ENCODE data around the gene ZNF628.

Gene ZNF628

GRCh38 chr19:55529636-55530234, 53.3 kb downstream of the ZNF628 start:
- Histone ChIP-seq H3K9me3 (ENCODE audit: insufficient read depth, low read length, severe bottlenecking) (peaks cover 3% of the 10 kb centered on the region), H3K27me3 (ENCODE audit: insufficient read depth, low read length, poor library complexity) (no peaks in the 10 kb centered on the region), H3K4me3 (ENCODE audit: low read depth in 1 of 2, low read length in 2 of 2) (no peak overlapping the region), H2AFZ (ENCODE audit: low read depth, low read length) (no peak overlapping the region), H3K4me1 (ENCODE audit: insufficient read depth, low read length) (no peaks in the 10 kb centered on the region), H3K27ac (ENCODE audit: low read length) (no peak overlapping the region), H3K36me3 (ENCODE audit: insufficient read depth, low read length) (no peaks in the 10 kb centered on the region), H4K20me1 (ENCODE audit: insufficient read depth, low read length) (no peaks in the 10 kb centered on the region), H3K9ac (ENCODE audit: low read depth, low read length) (no peak overlapping the region), H3K79me2 (ENCODE audit: insufficient read depth, low read length) (no peaks in the 10 kb centered on the region), H3K4me2 (ENCODE audit: insufficient read depth, low read length) (no peak overlapping the region)
- DNase-seq (no peak), ATAC-seq (ENCODE audit: insufficient read depth, low read depth) (no peak)
- TF ChIP-seq, protein P1, sequence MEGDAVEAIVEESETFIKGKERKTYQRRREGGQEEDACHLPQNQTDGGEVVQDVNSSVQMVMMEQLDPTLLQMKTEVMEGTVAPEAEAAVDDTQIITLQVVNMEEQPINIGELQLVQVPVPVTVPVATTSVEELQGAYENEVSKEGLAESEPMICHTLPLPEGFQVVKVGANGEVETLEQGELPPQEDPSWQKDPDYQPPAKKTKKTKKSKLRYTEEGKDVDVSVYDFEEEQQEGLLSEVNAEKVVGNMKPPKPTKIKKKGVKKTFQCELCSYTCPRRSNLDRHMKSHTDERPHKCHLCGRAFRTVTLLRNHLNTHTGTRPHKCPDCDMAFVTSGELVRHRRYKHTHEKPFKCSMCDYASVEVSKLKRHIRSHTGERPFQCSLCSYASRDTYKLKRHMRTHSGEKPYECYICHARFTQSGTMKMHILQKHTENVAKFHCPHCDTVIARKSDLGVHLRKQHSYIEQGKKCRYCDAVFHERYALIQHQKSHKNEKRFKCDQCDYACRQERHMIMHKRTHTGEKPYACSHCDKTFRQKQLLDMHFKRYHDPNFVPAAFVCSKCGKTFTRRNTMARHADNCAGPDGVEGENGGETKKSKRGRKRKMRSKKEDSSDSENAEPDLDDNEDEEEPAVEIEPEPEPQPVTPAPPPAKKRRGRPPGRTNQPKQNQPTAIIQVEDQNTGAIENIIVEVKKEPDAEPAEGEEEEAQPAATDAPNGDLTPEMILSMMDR (IDR thresholded peaks at IDR 0.05; ENCODE audit: borderline replicate concordance, extremely low read depth, low read length, poor library complexity, severe bottlenecking) = no peak
- no peak for TF ChIP-seq EZH2 (IDR thresholded peaks at IDR 0.05; ENCODE audit: borderline replicate concordance, low read depth, low read length, severe bottlenecking)

- H3K9ac ChIP-seq (ENCODE audit: low read depth, low read length) = no peak overlapping the region
- no peaks in the 10 kb centered on the region for H3K79me2 ChIP-seq (ENCODE audit: insufficient read depth, low read length)
- H3K4me1 ChIP-seq (ENCODE audit: insufficient read depth, low read length) = no peaks in the 10 kb centered on the region
- no peak overlapping the region for H3K4me2 ChIP-seq (ENCODE audit: insufficient read depth, low read length)
- H3K27ac ChIP-seq (ENCODE audit: low read length) = no peak overlapping the region
- no peaks in the 10 kb centered on the region for H4K20me1 ChIP-seq (ENCODE audit: insufficient read depth, low read length)
- H3K36me3 ChIP-seq (ENCODE audit: insufficient read depth, low read length) = no peaks in the 10 kb centered on the region
- DNase-seq (no peak), ATAC-seq (ENCODE audit: insufficient read depth, low read depth) (no peak)
- no peaks in the 10 kb centered on the region for H3K27me3 ChIP-seq (ENCODE audit: insufficient read depth, low read length, poor library complexity)
- no peak overlapping the region for H3K4me3 ChIP-seq (ENCODE audit: low read depth in 1 of 2, low read length in 2 of 2)
- TF ChIP-seq, protein P1 (IDR thresholded peaks at IDR 0.05; ENCODE audit: borderline replicate concordance, extremely low read depth, low read length, poor library complexity, severe bottlenecking) = no peak
- no peak for TF ChIP-seq EZH2 (IDR thresholded peaks at IDR 0.05; ENCODE audit: borderline replicate concordance, low read depth, low read length, severe bottlenecking)
- H2AFZ ChIP-seq (ENCODE audit: low read depth, low read length) = no peak overlapping the region
- peaks cover 3% of the 10 kb centered on the region for H3K9me3 ChIP-seq (ENCODE audit: insufficient read depth, low read length, severe bottlenecking)
Measured at GRCh38 chr19:55530996-55531395, 54.6 kb downstream of the ZNF628 start.

All from DND-41 (cell line).